ENCODE measurements around the gene EZH1.
"Not testable (repeated sequence)": the region's sequence is repeated elsewhere in the genome, so short reads cannot be mapped to it uniquely, and the experiment has no call there.

Gene EZH1

DNA sequence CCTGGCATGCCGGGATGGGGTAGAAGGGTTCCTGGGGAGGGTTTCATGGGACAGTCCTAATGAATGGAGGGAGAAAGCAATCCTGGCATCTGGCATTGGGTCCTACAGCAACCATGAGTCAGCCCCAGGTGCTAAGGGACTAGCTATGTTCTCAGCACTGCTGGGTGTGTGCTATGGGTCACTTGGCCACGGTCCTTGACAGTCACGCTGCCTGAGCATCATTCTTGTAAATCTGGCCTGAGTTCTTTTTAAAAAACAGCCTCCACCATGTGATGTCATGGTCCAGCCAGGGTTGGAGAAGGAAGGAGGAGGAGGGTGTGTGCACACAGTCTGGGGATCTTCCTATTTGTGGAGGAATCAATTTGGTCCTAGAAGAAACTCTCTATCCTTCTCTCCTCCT, 9.9 kb upstream of the EZH1 start:
- Mint-ChIP-seq H3K9me3 (no peaks in the 10 kb centered on the region), H3K27ac (no peak overlapping the region), H3K4me1 (ENCODE audit: low read depth) (no peaks in the 10 kb centered on the region), H3K27me3 (ENCODE audit: low read depth) (peaks cover 63% of the 10 kb centered on the region), H3K36me3 (ENCODE audit: low read depth) (no peaks in the 10 kb centered on the region), H3K4me3 (no peak overlapping the region)

DNA sequence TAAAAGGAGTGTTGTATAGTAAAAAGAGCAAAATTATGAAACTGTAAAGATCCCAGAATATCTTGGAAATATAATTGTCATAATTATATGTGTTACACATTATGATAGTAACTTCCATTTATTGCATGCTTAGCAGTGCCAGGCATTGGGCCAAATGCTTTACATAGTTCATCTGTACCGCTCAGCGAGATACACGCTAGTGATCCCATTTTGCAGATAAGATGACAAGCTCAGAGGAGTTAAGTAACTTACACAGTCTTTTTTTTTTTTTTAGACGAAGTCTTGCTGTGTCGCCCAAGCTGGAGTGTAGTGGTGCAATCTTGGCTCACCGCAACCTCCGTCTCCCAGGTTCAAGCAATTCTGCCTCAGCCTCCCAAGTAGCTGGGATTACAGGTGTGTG, 6.8 kb upstream of the EZH1 start:
- Mint-ChIP-seq H3K27me3 (ENCODE audit: low read depth) (peaks cover 64% of the 10 kb centered on the region), H3K9me3 (no peaks in the 10 kb centered on the region), H3K4me3 (no peak overlapping the region), H3K27ac (no peak overlapping the region), H3K4me1 (ENCODE audit: low read depth) (no peaks in the 10 kb centered on the region), H3K36me3 (ENCODE audit: low read depth) (no peaks in the 10 kb centered on the region)

DNA sequence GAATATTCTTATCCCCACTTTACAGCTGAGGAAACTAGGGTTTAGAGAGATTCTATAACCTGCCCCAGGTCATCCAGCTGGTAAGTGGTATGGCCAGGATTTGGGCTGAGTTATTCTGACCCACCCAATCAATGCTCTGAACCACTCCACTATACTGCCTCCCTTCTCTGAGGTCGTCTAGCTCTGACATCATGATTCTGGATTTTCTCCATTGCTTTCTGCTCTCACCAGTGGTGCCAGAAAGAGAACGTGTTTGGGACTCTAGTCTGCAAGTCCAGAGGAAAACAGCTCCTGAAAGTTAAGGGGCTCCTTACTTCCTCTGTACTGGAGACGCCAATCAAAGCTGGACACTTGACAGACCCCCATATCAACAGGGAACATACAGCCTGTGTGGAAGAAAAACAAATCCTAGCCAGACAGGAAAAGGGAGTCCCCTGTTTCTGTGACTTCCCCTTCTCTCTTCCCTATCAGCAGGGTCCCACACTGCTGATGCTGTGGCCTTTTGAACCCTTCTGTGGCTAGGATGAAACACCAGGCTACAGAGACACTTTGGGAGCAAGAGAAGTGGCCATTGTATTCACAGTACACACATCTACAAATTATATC, 6.0 kb upstream of the EZH1 start:
- no peak overlapping the region for H3K4me3 Mint-ChIP-seq
- H3K36me3 Mint-ChIP-seq (ENCODE audit: low read depth) = no peaks in the 10 kb centered on the region
- H3K27ac Mint-ChIP-seq = no peak overlapping the region
- H3K9me3 Mint-ChIP-seq = no peaks in the 10 kb centered on the region
- peaks cover 66% of the 10 kb centered on the region for H3K27me3 Mint-ChIP-seq (ENCODE audit: low read depth)
- no peaks in the 10 kb centered on the region for H3K4me1 Mint-ChIP-seq (ENCODE audit: low read depth)

DNA sequence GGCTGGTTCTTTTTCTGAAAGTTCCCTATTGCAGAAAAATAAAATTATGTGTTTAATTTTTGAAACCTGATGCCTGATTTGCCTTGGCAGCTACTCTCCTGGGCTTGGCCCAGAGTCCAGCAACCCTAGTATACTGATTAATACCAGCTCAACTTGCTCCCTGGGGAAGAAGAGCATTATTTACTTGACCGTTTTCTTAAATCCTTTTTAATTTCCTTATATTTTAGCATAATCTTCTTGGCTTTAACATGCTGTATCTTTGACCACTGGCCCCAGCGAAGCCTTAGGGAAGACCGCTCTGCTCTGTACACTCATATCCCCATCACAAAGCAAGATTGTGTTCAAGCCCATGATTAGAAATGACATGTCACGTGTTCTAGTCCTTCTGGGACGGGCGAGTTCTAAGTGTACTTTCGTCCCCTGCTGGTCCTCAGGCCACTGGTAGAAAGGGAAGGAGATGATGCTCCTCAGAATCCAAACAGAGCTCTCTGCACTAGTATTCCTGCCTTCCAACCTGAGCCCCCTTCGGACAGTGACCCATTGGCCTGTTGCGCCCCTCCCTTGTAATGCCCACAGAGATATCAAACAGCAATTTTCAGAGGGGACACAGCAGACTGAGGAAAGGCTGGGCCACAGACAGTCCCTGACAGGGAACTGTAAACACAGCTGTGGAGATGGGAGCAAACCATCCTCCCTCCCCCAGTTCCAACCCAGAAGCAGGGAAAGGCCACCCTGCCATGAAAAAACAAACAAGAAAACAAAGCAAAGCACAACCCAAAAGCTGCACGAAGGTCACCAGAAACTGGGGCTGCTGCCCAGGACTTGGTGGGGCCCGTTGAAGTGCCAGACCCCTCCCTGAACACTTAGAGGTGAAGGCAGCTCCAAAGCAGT, 4.3 kb upstream of the EZH1 start:
- H3K4me3 Mint-ChIP-seq = no peak overlapping the region
- H3K36me3 Mint-ChIP-seq (ENCODE audit: low read depth) = peaks cover 4% of the 10 kb centered on the region
- H3K9me3 Mint-ChIP-seq = no peaks in the 10 kb centered on the region
- H3K27me3 Mint-ChIP-seq (ENCODE audit: low read depth) = peaks cover 62% of the 10 kb centered on the region
- no peak overlapping the region for H3K27ac Mint-ChIP-seq
- peaks cover 8% of the 10 kb centered on the region for H3K4me1 Mint-ChIP-seq (ENCODE audit: low read depth)

DNA sequence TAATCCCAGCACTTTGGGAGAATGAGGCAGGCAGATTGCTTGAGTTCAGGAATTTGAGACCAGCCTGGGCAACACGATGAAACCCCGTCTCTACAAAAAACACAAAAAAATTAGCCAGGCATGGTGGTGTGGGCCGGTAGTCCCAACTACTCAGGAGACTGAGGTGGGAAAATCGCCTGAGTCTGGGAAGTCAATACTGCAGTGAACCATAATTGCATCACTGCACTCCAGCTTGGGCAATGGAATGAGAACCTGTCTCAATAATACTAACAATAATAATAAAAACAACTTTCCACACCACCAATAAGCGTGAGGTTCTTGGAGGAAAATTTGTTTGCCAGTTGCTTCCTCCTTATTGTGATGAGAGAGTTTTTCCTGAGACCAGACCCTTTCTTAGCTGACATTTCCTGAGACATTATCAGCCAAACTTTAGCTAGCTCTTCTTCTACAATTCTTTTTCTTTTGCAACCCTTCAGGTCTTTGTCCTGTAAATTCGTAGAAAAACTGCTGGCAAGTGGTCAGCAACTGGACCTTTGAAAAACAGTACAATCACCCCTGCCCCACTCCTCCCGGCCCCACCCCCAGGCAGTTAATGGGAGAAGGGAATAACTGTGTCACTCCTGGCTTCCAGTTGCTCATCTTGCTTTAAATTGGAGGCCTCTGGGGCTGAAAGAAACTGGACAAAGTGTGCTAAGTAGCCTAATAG, 3.5 kb upstream of the EZH1 start:
- Mint-ChIP-seq H3K27ac (no peak overlapping the region), H3K4me1 (ENCODE audit: low read depth) (peaks cover 15% of the 10 kb centered on the region), H3K36me3 (ENCODE audit: low read depth) (peaks cover 4% of the 10 kb centered on the region), H3K27me3 (ENCODE audit: low read depth) (peaks cover 58% of the 10 kb centered on the region), H3K9me3 (no peaks in the 10 kb centered on the region), H3K4me3 (no peak overlapping the region)

DNA sequence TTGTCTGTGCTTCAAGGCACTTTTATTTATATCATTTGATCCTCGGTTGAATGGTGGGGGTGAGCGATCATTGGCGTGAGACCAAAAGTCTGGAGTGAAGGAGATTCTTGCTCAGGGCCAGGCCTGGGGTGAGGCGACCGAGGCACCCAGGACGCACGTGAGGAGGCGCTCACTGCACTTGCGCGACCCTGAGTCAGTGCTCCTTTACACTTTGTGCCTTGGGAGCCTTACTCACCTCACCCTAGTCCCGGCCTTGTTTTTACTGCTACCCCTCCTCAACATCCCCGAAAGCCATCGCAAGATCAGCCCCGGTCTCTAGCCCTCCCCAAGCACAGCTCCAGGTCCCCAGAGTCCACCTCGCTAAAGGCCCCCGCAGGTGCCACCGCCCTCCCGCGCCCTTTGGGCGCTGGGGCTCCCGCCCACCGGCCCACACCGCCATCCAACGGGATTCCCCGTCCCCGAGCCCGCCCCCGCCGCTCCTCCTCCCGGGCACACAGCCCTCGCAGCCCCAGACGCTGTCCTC, 496 bp downstream of the EZH1 start:
- Mint-ChIP-seq H3K27ac (peak overlapping the region; percentile 95), H3K4me3 (peak overlapping the region; percentile 98), H3K27me3 (ENCODE audit: low read depth) (peaks cover 40% of the 10 kb centered on the region), H3K36me3 (ENCODE audit: low read depth) (peaks cover 4% of the 10 kb centered on the region), H3K9me3 (no peaks in the 10 kb centered on the region), H3K4me1 (ENCODE audit: low read depth) (peaks cover 16% of the 10 kb centered on the region)

DNA sequence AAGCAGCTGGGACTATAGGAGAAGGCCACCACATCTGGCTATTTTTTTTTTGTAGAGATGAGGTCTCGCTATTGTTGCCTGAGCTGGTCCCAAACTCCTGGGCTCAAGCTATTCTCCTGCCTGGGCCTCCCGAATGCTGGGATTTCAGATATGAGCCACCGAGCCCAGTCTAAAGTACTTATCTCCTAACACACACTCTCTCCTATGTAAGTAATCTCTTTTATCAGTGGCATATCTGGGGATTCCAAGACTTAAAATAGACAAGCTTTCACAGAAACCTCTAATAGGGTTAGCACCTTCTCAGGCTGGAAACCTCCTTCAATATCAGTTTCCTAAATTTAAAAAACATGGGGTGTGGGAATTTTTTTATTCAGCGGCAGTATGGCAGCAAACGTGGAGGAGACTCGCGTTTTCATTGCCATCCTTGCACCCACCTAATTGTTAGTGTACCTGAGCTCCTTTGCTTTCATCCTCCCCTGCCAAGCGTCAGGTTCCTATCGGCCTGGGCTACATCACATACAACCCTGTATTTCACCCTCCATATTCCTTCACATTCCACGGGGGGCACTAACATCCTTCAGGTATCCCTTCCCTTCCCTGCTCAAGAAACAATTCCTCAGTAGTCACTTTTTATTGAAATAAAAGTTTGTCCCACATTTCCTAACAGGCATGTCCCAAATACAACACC, 1.1 kb downstream of the EZH1 start:
- H3K4me3 Mint-ChIP-seq = peak overlapping the region; percentile 98

DNA sequence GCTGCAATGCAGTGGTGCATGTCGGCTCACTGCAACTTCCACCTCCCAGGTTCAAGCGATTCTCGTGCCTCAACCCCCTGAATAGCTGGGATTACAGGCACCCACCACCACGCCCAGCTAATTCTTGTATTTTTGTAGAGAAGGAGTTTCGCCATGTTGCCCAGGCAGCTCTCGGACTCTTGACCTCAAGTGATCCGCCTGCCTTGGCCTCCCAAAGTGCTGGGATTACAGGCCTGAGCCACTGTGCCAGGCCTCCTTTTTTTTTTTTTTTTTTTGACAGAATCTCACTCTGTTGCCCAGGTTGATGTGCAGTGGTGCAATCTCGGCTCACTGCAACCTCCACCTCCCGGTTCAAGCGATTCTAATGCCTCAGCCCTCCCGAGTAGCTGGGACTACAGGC, 1.9 kb downstream of the EZH1 start:
- H3K27me3 Mint-ChIP-seq (ENCODE audit: low read depth) = peaks cover 25% of the 10 kb centered on the region
- H3K9me3 Mint-ChIP-seq; H3K27ac Mint-ChIP-seq; H3K4me3 Mint-ChIP-seq; H3K36me3 Mint-ChIP-seq (ENCODE audit: low read depth): not testable (repeated sequence)
- peaks cover 16% of the 10 kb centered on the region for H3K4me1 Mint-ChIP-seq (ENCODE audit: low read depth)

More for the DNA sequence above, 1.1 kb downstream of the EZH1 start:
- H3K4me1 Mint-ChIP-seq (ENCODE audit: low read depth) = peaks cover 16% of the 10 kb centered on the region
- peaks cover 34% of the 10 kb centered on the region for H3K27me3 Mint-ChIP-seq (ENCODE audit: low read depth)
- peak overlapping the region; percentile 95 for H3K27ac Mint-ChIP-seq
- H3K36me3 Mint-ChIP-seq (ENCODE audit: low read depth) = peaks cover 4% of the 10 kb centered on the region
- no peaks in the 10 kb centered on the region for H3K9me3 Mint-ChIP-seq

DNA sequence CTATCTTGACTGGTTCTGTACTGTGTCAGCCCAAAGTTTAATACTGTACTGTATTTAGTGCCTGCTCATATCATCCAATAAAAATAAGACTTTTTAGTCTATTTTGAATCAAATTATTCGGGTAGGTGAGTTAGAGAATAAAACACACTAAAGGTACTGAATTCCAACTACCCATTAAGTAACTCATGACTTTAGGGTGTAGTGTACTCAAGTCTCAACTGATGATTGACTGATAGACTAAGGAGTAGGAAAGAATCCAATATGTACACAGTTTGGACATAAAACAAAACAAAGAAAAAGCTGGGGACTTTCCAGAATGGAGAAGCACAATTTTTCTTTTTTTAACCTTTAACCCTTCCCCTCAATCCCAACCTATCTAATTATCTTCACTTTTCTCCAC, 4.1 kb downstream of the EZH1 start:
- Mint-ChIP-seq H3K4me3 (no peak overlapping the region), H3K9me3 (no peaks in the 10 kb centered on the region), H3K27ac (no peak overlapping the region), H3K27me3 (ENCODE audit: low read depth) (peaks cover 8% of the 10 kb centered on the region), H3K36me3 (ENCODE audit: low read depth) (peaks cover 4% of the 10 kb centered on the region), H3K4me1 (ENCODE audit: low read depth) (peaks cover 16% of the 10 kb centered on the region)

DNA sequence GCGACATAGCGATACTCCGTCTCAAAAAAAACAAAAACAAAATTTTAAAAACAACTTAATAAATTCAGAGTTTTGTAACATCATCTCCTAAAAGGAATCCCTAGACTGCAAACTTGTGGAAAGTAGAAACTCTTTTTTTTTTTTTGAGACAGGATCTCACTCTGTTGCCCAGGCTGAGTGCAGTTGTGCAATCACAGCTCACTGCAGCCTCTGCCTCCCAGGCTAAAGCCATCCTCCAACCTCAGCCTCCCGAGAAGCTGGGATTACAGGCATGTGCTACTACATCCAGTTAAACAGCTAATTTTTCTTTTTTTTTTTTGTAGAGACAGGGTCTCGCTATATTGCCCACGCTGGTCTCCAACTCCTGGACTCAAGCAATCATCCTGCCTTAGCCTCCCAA, 19.7 kb downstream of the EZH1 start:
- Mint-ChIP-seq H3K4me3 (no peak overlapping the region), H3K27ac (no peak overlapping the region), H3K36me3 (ENCODE audit: low read depth) (peaks cover 29% of the 10 kb centered on the region), H3K4me1 (ENCODE audit: low read depth) (peaks cover 3% of the 10 kb centered on the region), H3K9me3 (no peaks in the 10 kb centered on the region), H3K27me3 (ENCODE audit: low read depth) (no peaks in the 10 kb centered on the region)

DNA sequence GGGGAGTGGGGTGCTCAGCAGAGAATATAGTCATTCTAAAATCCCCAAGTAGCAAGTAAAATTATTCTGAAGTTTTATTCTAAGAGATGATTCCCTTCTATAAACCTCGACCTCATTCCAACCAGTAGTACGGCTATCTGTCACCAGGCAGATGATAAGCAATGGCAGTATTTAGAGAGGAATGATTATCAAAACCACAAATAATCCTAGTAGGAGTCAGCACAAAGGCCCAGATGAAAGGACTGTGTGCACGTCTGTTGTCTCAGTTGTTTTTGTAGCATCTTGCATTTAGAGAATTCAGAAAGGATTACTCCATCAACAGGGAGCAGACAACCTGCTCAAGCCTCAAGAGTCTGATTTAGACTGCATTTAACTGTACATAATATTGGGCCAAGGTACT, 21.2 kb downstream of the EZH1 start:
- Mint-ChIP-seq H3K4me1 (ENCODE audit: low read depth) (peaks cover 3% of the 10 kb centered on the region), H3K36me3 (ENCODE audit: low read depth) (peaks cover 34% of the 10 kb centered on the region), H3K27me3 (ENCODE audit: low read depth) (no peaks in the 10 kb centered on the region), H3K4me3 (no peak overlapping the region), H3K27ac (no peak overlapping the region), H3K9me3 (no peaks in the 10 kb centered on the region)

DNA sequence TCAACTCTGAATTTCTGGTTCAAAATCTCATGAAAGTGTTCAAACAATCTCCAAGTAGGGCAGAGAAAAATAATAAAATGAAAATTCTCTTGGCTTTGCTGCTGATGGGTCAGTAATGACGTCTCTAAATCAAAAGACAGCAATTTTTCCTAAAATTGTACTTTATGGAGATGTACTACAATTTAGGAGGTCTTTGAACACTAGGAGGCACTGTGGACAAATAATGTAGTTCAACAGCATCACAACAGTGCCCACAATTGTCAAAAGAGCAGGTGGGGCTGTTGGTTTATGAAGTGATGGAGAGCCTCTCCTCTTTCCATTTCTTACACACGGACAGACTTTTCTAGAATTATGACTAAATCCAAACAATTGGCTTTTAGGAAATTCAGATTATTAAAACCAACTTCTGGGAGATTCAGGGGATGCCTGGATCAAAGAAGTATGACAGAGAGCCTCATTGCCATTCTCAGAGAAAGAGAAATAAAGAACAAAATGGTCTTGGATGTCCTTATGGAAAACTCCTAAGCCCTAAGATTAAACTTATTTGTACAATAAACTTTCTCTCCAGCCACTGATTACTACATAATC, 23.8 kb downstream of the EZH1 start:
- peaks cover 49% of the 10 kb centered on the region for H3K36me3 Mint-ChIP-seq (ENCODE audit: low read depth)
- no peak overlapping the region for H3K27ac Mint-ChIP-seq
- no peak overlapping the region for H3K4me3 Mint-ChIP-seq
- no peaks in the 10 kb centered on the region for H3K9me3 Mint-ChIP-seq
- no peaks in the 10 kb centered on the region for H3K27me3 Mint-ChIP-seq (ENCODE audit: low read depth)
- H3K4me1 Mint-ChIP-seq (ENCODE audit: low read depth) = peaks cover 3% of the 10 kb centered on the region

DNA sequence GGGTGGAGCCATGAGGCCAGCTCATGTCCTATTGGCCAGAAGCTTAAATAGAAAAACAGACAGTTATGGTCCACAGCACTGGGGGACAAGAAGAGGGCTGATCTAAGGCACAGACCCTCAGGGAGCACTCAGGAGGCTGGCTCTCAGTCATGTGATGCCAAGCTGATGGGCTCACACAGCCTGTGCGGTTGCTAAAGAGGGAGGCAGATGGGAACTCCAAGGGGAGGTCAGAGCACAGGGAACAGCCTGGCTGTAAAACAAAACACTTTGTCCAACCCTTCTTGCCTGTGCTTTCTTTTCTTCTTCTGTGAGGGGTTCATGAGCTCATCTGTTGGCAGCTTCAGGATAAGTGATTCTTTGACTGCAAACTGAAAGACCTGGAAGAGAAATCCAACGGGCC, 35.3 kb downstream of the EZH1 start:
- H3K9me3 Mint-ChIP-seq = no peaks in the 10 kb centered on the region
- no peak overlapping the region for H3K27ac Mint-ChIP-seq
- no peaks in the 10 kb centered on the region for H3K27me3 Mint-ChIP-seq (ENCODE audit: low read depth)
- H3K36me3 Mint-ChIP-seq (ENCODE audit: low read depth) = peaks cover 69% of the 10 kb centered on the region
- no peak overlapping the region for H3K4me3 Mint-ChIP-seq
- peaks cover 18% of the 10 kb centered on the region for H3K4me1 Mint-ChIP-seq (ENCODE audit: low read depth)

DNA sequence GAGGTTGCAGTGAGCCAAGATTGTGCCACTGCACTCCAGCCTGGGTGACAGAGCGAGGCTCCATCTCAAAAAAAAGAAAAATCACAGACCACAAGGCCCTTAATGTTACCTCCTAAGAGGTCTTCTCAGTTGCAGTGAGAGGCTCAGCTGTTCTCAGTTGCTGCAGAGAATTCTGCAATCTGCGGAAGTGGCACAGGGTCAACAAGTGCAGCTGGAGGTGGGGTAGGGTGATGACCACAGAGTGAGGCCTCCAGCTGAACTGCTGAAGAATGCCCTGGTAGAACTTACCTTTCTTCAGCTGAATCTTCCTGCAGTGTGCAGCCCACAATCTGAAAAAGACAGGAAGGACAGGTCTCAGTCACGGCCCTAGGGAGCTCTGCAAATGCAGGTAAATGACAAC, 36.3 kb downstream of the EZH1 start:
- Mint-ChIP-seq H3K4me1 (ENCODE audit: low read depth) (peaks cover 20% of the 10 kb centered on the region), H3K27ac (no peak overlapping the region), H3K36me3 (ENCODE audit: low read depth) (peaks cover 71% of the 10 kb centered on the region), H3K27me3 (ENCODE audit: low read depth) (no peaks in the 10 kb centered on the region), H3K4me3 (no peak overlapping the region), H3K9me3 (no peaks in the 10 kb centered on the region)
